IPS DF 6.9 (cell line): ENCODE data around the gene MTCL3.
A peak's percentile ranks its signal among the peaks of the same experiment; 100 is the strongest.

Experiments used
- DNase-seq: peaks from one replicate; pipeline ENCODE4 v3.0.0-alpha.2; 2013; ENCODE audit warnings: low read depth, low spot score
- H3K27ac ChIP-seq: one replicate; pipeline ENCODE4 v1.5.1; 2013; ENCODE audit warnings: low read length, control low read depth
- H3K27me3 ChIP-seq: 2 replicates; pipeline ENCODE4 v1.6.1; 2013; ENCODE audit warnings: mild to moderate bottlenecking, low read length; ENCODE audit not compliant: control insufficient read depth, insufficient read depth
- H3K36me3 ChIP-seq: 2 replicates; pipeline ENCODE4 v1.6.1; 2013; ENCODE audit warnings: low read length; ENCODE audit not compliant: control insufficient read depth, insufficient read depth
- H3K4me1 ChIP-seq: 2 replicates; pipeline ENCODE4 v1.6.1; 2013; ENCODE audit warnings: low read length; ENCODE audit not compliant: control insufficient read depth, insufficient read depth
- H3K4me3 ChIP-seq: 2 replicates; pipeline ENCODE4 v1.5.1; 2013; ENCODE audit warnings: mild to moderate bottlenecking, low read length
- H3K9me3 ChIP-seq: 2 replicates; pipeline ENCODE4 v1.6.1; 2013; ENCODE audit warnings: low read length, inconsistent platforms; ENCODE audit not compliant: control insufficient read depth, insufficient read depth
- WGBS: extraction: QIAGEN DNeasy Blood & Tissue Kit; methylation state at CpG from one replicate; pipeline ENCODE4 v1.1.7; 2013; ENCODE audit warnings: mixed read lengths, missing lambda C conversion rate; ENCODE audit not compliant: insufficient read length, insufficient coverage; 5-methylcytosine and 5-hydroxymethylcytosine counted together

MTCL3 gene

GRCh38 chr6:127494240-127494767 lies 24.8 kb downstream of the MTCL3 start:
- H3K27ac ChIP-seq, result no peak overlapping the region

GRCh38 chr6:127489248-127489647 lies 29.9 kb downstream of the MTCL3 start:
- H3K4me1 ChIP-seq, result peaks cover 5% of the 10 kb centered on the region; the same call in 1 of the 2 replicates
- H3K9me3 ChIP-seq, result no peaks in the 10 kb centered on the region
- no CpG with 5 or more reads among the region's 1 CpG for WGBS

More at GRCh38 chr6:127494240-127494767, 24.8 kb downstream of the MTCL3 start:
- Histone ChIP-seq H3K9me3 (no peaks in the 10 kb centered on the region), H3K36me3 (no peaks in the 10 kb centered on the region), H3K4me3 (no peak overlapping the region), H3K27me3 (no peaks in the 10 kb centered on the region), H3K4me1 (no peaks in the 10 kb centered on the region)
- DNase-seq, result no peak

GRCh38 chr6:127486934-127487333 lies 32.2 kb downstream of the MTCL3 start:
- peaks cover 5% of the 10 kb centered on the region; the same call in 1 of the 2 replicates for H3K4me1 ChIP-seq
- H3K4me3 ChIP-seq, result no peak overlapping the region
- no peak overlapping the region for H3K27ac ChIP-seq
- no peaks in the 10 kb centered on the region for H3K9me3 ChIP-seq
- no peaks in the 10 kb centered on the region for H3K36me3 ChIP-seq
- no CpG with 5 or more reads among the region's 3 CpGs for WGBS
- H3K27me3 ChIP-seq, result no peaks in the 10 kb centered on the region
- no peak for DNase-seq

More at GRCh38 chr6:127489248-127489647, 29.9 kb downstream of the MTCL3 start:
- no peak overlapping the region for H3K27ac ChIP-seq
- no peak overlapping the region for H3K4me3 ChIP-seq
- H3K27me3 ChIP-seq, result no peaks in the 10 kb centered on the region
- H3K36me3 ChIP-seq, result no peaks in the 10 kb centered on the region
- no peak for DNase-seq

- no peaks in the 10 kb centered on the region for H3K36me3 ChIP-seq
- no CpG with 5 or more reads among the region's 3 CpGs for WGBS
- H3K4me3 ChIP-seq, result no peak overlapping the region
- H3K27me3 ChIP-seq, result no peaks in the 10 kb centered on the region
- H3K9me3 ChIP-seq, result no peaks in the 10 kb centered on the region
- peaks cover 6% of the 10 kb centered on the region; the same call in 1 of the 2 replicates for H3K4me1 ChIP-seq
- no peak for DNase-seq
- no peak overlapping the region for H3K27ac ChIP-seq
Observed at GRCh38 chr6:127484212-127484863, 34.8 kb downstream of the MTCL3 start.

- Histone ChIP-seq H3K36me3 (no peaks in the 10 kb centered on the region), H3K4me1 (peaks cover 6% of the 10 kb centered on the region; the same call in 1 of the 2 replicates), H3K9me3 (no peaks in the 10 kb centered on the region), H3K4me3 (no peak overlapping the region), H3K27me3 (no peaks in the 10 kb centered on the region), H3K27ac (no peak overlapping the region)
- DNase-seq, result peak; percentile 68
- WGBS, result no CpG with 5 or more reads among the region's 5 CpGs
Observed at GRCh38 chr6:127483399-127484055, 35.6 kb downstream of the MTCL3 start.

GRCh38 chr6:127482325-127482724 lies 36.8 kb downstream of the MTCL3 start:
- no peak overlapping the region for H3K27ac ChIP-seq

GRCh38 chr6:127481628-127482027 lies 37.5 kb downstream of the MTCL3 start:
- WGBS, result no CpG with 5 or more reads among the region's 4 CpGs
- H3K4me1 ChIP-seq, result peaks cover 4% of the 10 kb centered on the region; the same call in 1 of the 2 replicates
- no peak for DNase-seq

More at GRCh38 chr6:127482325-127482724, 36.8 kb downstream of the MTCL3 start:
- WGBS, result no CpG with 5 or more reads among the region's 2 CpGs
- no peaks in the 10 kb centered on the region for H3K27me3 ChIP-seq
- H3K4me3 ChIP-seq, result no peak overlapping the region
- H3K4me1 ChIP-seq, result peaks cover 6% of the 10 kb centered on the region; the same call in 1 of the 2 replicates
- H3K9me3 ChIP-seq, result no peaks in the 10 kb centered on the region
- no peak for DNase-seq
- H3K36me3 ChIP-seq, result no peaks in the 10 kb centered on the region

GRCh38 chr6:127481111-127481510 lies 38.0 kb downstream of the MTCL3 start:
- no CpG with 5 or more reads among the region's 2 CpGs for WGBS
- Histone ChIP-seq H3K36me3 (no peaks in the 10 kb centered on the region), H3K4me1 (peaks cover 3% of the 10 kb centered on the region; the same call in 1 of the 2 replicates), H3K27ac (no peak overlapping the region), H3K27me3 (no peaks in the 10 kb centered on the region), H3K9me3 (no peaks in the 10 kb centered on the region), H3K4me3 (no peak overlapping the region)
- no peak for DNase-seq

More at GRCh38 chr6:127481628-127482027, 37.5 kb downstream of the MTCL3 start:
- Histone ChIP-seq H3K4me3 (no peak overlapping the region), H3K36me3 (no peaks in the 10 kb centered on the region), H3K9me3 (no peaks in the 10 kb centered on the region), H3K27me3 (no peaks in the 10 kb centered on the region), H3K27ac (no peak overlapping the region)

GRCh38 chr6:127477658-127478057 lies 41.5 kb downstream of the MTCL3 start:
- H3K4me1 ChIP-seq, result 0 out of 2 replicates have a peak, but pooled peaks cover 2% of the 10 kb centered on the region
- H3K27me3 ChIP-seq, result no peaks in the 10 kb centered on the region
- no CpG with 5 or more reads among the region's 1 CpG for WGBS
- no peaks in the 10 kb centered on the region for H3K9me3 ChIP-seq
- H3K36me3 ChIP-seq, result peaks cover 9% of the 10 kb centered on the region
- no peak overlapping the region for H3K4me3 ChIP-seq
- DNase-seq, result no peak
- no peak overlapping the region for H3K27ac ChIP-seq

- H3K36me3 ChIP-seq, result peaks cover 9% of the 10 kb centered on the region
- no peaks in the 10 kb centered on the region for H3K9me3 ChIP-seq
- H3K27ac ChIP-seq, result no peak overlapping the region
- no peak for DNase-seq
- no peak overlapping the region for H3K4me3 ChIP-seq
- H3K4me1 ChIP-seq, result no peaks in the 10 kb centered on the region
- no CpG with 5 or more reads among the region's 34 CpGs for WGBS
- no peaks in the 10 kb centered on the region for H3K27me3 ChIP-seq
Observed at GRCh38 chr6:127475823-127476176, 43.3 kb downstream of the MTCL3 start.
